Retinal pigment epithelial cell (primary cell): ENCODE measurements around the gene BLVRA.
"Not testable (repeated sequence)": the region's sequence is repeated elsewhere in the genome, so short reads cannot be mapped to it uniquely, and the experiment has no call there.

Source experiments
- DNase-seq: peaks from one replicate; pipeline ENCODE4 v3.0.0-alpha.2; 2010; ENCODE audit warnings: low read depth
- H3K4me3 ChIP-seq: 2 replicates; pipeline ENCODE4 v1.5.1; 2011; ENCODE audit warnings: mild to moderate bottlenecking, low read length, control low read depth, moderate library complexity
- TF ChIP-seq, protein P1 (sequence below): conservative IDR thresholded peaks from 2 replicates; pipeline ENCODE4 v1.5.1; 2011; ENCODE audit warnings: low read depth, low read length, control low read depth, inconsistent platforms

The BLVRA gene

DNA sequence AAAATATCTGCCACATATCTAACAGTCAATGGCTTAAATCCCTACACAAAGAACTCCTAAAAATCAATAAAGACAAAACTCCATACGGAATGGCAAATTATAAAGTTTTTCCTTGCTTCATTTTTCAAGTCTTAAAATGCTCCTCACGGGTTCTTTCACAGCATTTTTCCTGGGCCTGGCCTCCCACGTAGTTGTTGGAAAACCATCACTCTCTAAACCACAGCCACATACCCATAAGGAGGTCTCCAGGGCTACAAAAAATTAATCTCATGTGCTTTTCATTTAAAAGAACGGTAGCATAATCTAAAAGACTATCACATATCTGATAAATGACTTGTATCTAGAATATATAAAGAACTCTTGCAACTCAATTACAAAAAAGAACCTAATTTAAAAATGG lies 32.0 kb upstream of the BLVRA start:
- TF ChIP-seq, protein P1, sequence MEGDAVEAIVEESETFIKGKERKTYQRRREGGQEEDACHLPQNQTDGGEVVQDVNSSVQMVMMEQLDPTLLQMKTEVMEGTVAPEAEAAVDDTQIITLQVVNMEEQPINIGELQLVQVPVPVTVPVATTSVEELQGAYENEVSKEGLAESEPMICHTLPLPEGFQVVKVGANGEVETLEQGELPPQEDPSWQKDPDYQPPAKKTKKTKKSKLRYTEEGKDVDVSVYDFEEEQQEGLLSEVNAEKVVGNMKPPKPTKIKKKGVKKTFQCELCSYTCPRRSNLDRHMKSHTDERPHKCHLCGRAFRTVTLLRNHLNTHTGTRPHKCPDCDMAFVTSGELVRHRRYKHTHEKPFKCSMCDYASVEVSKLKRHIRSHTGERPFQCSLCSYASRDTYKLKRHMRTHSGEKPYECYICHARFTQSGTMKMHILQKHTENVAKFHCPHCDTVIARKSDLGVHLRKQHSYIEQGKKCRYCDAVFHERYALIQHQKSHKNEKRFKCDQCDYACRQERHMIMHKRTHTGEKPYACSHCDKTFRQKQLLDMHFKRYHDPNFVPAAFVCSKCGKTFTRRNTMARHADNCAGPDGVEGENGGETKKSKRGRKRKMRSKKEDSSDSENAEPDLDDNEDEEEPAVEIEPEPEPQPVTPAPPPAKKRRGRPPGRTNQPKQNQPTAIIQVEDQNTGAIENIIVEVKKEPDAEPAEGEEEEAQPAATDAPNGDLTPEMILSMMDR = no peak
- no peak overlapping the region for H3K4me3 ChIP-seq
- no peak for DNase-seq

DNA sequence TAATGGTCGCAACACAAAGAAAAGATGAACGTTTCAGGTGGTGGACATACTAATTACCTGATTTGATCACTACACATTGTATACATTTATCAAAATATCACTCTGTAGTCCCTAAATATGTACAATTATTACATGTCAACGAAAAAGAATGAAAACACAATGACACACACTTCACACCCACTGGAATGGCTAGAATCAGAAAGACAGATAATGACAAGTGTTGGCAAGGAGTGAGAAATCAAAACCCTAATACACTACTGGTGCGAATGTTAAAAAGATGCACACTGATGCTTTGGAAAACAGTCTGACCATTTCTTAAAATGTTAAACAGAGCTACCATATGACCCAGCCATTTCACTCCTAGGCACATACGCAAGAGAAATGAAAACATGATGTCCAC lies 31.5 kb upstream of the BLVRA start:
- no peak overlapping the region for H3K4me3 ChIP-seq
- DNase-seq = no peak
- TF ChIP-seq, protein P1 = no peak

DNA sequence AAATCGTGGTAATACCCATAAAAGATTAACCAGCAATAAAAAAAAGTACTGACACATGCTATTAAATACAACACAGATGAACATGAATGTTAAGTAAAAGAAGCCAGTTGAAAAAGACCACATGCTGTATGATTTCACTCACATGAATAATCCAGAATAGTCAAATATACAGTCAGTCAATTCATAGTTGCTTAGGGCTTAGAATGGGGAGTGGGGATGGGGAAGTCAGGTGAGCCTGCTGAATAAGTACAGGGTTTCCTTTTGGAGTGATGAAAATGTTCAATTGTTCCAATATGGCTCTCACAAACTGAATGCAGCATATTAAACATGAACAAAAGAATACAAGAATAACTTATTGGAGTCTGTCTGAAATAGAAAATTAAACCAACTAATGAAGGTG lies 31.0 kb upstream of the BLVRA start:
- TF ChIP-seq, protein P1 = no peak
- no peak overlapping the region for H3K4me3 ChIP-seq
- no peak for DNase-seq

DNA sequence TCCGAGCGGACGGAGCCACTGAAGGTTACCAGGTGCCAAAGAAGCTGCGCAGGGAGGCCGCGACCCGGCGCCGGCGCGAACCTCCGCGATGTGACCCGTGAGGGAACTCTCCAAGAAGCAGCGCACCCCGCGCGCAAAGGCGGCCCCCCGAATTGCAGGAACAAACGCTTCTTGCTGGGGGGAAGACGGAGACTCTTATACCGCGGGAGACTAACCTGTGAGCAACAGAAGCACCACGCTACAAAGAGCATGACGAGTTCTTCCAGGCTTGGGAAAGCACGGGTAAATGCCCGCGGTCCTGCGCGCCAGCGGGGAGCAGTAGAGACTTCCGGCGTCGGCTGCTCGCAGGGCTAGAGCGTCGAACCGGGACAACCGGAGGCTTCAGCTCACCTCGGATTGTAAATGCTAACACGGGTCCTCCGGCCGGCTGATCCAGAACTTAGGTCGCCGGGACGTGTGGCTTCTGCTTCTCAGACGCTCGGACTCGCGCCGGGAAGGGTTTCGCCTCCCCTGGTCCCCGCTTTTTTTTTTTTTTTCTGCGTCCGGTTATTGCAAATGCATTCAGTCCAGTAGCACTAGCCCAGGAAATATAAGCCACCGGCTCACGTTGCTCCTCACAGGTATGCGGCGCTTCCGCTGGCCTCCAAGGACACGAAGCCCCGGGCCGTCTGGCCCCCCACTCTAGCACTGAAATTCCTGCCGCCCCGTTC lies 29.1 kb upstream of the BLVRA start, which contains the start of gene COA1:
TSS of gene COA1 (minus strand) at position 310 of the 710 bp plus-strand sequence. CDS start 80,909 bp downstream, outside the sequence.
- TF ChIP-seq, protein P1 = no peak
- DNase-seq = peak; percentile 71
- H3K4me3 ChIP-seq = peak within 1 kb of the TSS; percentile 97

DNA sequence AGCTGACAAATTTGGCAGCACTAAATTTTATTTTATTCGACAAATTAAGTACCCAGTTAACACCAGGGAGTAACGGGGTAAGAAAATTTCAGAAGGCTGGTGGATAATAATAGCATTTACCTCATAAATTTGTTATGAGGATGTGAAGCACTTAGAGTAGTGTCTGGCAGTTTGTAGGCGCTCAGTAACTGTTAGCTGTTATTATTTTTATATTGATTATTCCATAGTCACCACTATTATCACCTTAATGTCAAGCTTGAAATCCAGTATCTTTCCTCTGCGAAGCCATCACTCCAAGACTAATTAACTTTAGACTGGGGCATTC lies 28.6 kb upstream of the BLVRA start:
- H3K4me3 ChIP-seq = peak overlapping the region; percentile 97
- no peak for DNase-seq
- TF ChIP-seq, protein P1 = no peak

DNA sequence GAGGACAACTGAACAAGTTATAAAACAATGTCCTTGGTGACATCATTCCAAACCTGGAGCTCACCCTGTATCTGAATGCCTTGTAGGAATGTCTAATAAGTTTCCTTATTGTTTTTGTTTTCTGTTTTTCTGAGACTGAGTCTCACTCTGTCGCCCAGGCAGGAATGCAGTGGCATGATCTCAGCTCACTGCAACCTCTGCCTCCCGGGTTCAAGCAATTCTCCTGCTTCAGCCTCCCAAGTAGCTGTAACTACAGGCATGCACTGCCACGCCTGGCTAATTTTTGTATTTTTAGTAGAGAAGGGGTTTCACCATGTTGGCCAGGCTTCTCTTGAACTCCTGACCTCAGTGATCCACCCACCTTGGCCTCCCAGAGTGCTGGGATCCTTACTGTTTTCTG lies 27.0 kb upstream of the BLVRA start:
- not testable (repeated sequence) for DNase-seq, H3K4me3 ChIP-seq

DNA sequence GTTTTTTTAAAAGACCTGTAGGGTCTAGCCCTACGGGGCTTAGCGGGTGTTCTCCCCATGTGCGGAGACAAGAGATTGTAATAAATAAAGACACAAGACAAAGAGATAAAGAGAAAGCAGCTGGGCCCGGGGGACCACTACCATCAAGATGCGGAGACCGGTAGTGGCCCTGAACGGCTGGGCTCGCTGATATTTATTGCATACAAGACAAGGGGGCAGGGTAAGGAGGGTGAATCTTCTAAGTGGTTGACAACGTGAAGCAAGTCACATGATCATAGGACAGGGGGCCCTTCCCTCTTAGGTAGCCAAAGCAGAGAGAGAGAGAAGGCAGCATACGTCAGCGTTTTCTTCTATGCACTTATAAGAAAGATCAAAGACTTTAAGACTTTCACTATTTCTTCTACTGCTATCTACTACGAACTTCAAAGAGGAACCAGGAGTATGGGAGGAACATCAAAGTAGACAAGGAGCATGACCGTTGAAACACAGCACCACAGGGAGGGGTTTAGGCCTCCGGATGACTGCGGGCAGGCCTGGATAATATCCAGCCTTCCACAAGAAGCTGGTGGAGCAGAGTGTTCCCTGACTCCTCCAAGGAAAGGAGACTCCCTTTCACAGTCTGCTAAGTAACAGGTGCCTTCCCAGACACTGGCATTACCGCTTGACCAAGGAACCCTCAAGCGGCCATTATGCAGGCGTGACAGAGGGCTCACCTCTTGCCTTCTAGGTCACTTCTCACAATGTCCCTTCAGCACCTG lies 23.7 kb upstream of the BLVRA start:
- H3K4me3 ChIP-seq, DNase-seq: not testable (repeated sequence)

DNA sequence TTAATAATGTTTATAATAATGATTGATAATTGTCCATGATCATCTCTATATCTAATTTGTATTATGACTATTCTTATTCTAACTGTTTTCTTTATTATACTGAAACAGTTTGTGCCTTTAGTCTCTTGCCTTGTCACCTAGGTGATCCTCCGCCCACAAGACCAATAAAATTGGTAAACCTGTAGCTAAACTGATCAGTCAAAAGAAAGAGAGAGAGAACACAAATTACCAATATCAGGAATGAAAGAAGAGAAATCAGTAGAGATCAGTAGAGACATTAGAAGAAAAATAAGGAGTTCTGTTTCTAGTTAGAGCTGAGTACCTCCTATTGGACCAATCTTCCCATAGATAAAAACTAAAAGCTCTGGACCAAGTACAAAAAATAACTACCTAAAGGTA lies 23.1 kb upstream of the BLVRA start:
- DNase-seq = no peak
- H3K4me3 ChIP-seq = no peak overlapping the region
- TF ChIP-seq, protein P1 = no peak
